Measurements from ENCODE around the gene CDK12. TPM values are rescaled to one million over a fixed set of nuclear protein-coding genes. Genes with fewer than 3 reads are reported as not detected.

CDK12 gene
- 20.0 and 27.1 TPM in 2 replicates for total RNA-seq

DNA sequence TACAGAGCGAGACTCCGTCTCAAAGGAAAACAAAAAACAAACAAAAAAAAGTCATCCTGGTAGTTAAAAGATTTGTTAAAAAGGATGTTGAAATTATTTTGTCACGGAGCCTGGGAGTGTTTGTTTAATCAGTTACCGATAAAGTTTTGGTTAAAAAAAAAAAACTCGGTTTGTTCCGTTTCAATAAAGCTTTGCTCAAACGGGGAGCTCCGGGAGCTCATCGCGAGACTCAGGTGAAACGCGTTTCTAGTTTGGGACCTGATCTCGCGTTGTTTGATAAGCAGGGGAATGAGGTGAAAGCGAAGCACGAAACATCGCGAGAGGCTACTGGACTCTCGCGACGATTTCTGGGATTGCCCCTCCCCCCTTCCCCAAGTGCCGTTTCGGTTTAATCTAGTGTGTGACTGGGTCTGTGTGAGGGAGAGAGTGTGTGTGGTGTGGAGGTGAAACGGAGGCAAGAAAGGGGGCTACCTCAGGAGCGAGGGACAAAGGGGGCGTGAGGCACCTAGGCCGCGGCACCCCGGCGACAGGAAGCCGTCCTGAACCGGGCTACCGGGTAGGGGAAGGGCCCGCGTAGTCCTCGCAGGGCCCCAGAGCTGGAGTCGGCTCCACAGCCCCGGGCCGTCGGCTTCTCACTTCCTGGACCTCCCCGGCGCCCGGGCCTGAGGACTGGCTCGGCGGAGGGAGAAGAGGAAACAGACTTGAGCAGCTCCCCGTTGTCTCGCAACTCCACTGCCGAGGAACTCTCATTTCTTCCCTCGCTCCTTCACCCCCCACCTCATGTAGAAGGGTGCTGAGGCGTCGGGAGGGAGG, at the start of gene CDK12:
CDK12 (plus strand) TSS at position 374 of the 813 bp plus-strand sequence. CDS start 586 bp downstream, outside the sequence.

DNA sequence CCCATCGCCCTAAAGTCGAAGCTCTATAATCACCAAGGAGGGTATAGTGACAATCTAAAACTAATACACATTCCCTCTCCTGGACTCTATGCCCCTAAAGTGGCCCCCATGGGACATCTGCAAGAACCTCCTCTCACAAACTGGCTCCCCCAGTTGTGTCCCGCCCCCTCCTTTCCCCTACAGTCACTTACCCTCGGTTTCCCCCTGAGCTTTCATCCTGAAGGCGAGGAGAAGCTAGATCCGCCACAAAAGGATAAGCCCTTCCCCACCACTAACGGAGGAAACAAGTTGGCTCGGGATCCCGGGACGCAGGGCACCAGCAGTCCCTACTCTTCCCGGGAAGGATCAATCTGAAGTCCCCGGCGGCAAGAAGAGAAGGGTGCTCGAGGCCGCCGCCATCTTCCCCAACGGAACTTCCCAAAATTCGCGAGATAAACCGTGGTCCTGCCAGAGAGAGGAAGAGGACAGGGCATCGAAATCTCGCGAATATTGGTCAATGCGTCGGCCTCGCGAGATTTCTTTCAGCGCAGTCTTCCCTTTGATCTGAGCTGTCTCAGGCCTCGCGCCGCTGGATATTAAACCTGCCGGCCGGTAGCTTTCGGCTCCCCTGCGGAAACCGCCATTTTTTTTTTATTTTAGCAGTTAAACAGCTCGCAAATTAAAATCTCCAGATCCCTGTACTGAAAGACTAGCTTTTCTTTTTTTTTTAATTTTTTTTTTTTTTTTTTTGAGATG, 10.3 kb upstream of the CDK12 start, which contains the start of gene MED1:
MED1 (minus strand) TSS at position 417 of the 735 bp plus-strand sequence; CDS start at position 216, 201 bp downstream.

Other genes with a start within 250 kb of the CDK12 start
- gene STAC2, start 235.5 kb upstream of the CDK12 start, total RNA-seq = not detected in 2 replicates
- gene FBXL20, start 59.9 kb upstream of the CDK12 start, total RNA-seq = 4.9 and 6.1 TPM in 2 replicates
- gene MED1, start 10.2 kb upstream of the CDK12 start, total RNA-seq = 20.0 and 22.4 TPM in 2 replicates
- gene NEUROD2, start 146.4 kb downstream of the CDK12 start, total RNA-seq = not detected in 2 replicates
- gene PPP1R1B, start 165.5 kb downstream of the CDK12 start, total RNA-seq = 1.3 and 2.5 TPM in 2 replicates
- gene STARD3, start 175.7 kb downstream of the CDK12 start, total RNA-seq = 23.3 and 40.3 TPM in 2 replicates
- gene TCAP, start 203.9 kb downstream of the CDK12 start, total RNA-seq = 0.05 and 0.14 TPM in 2 replicates
- gene PNMT, start 207.0 kb downstream of the CDK12 start, total RNA-seq = not detected in 2 replicates
- gene PGAP3, start 226.6 kb downstream of the CDK12 start, total RNA-seq = 8.0 and 9.7 TPM in 2 replicates
- gene ERBB2, start 238.6 kb downstream of the CDK12 start, total RNA-seq = 57.0 and 69.2 TPM in 2 replicates